DND-41 (cell line): Measurements from ENCODE around the gene LY86.

Experiments
- EZH2 ChIP-seq: IDR thresholded peaks from 3 replicates; pipeline ENCODE4 v1.6.1; 2012; ENCODE audit warnings: borderline replicate concordance, low read depth, mild to moderate bottlenecking, moderate library complexity, low read length, inconsistent platforms; ENCODE audit not compliant: severe bottlenecking
- TF ChIP-seq, protein P1 (sequence below): IDR thresholded peaks from 2 replicates; pipeline ENCODE4 v1.5.1; 2012; ENCODE audit warnings: borderline replicate concordance, low read length, moderate library complexity, mild to moderate bottlenecking; ENCODE audit not compliant: poor library complexity, severe bottlenecking; ENCODE audit errors: extremely low read depth

GRCh38 chr6:6600875-6601274, 12.4 kb downstream of the LY86 start:
- TF ChIP-seq, protein P1, sequence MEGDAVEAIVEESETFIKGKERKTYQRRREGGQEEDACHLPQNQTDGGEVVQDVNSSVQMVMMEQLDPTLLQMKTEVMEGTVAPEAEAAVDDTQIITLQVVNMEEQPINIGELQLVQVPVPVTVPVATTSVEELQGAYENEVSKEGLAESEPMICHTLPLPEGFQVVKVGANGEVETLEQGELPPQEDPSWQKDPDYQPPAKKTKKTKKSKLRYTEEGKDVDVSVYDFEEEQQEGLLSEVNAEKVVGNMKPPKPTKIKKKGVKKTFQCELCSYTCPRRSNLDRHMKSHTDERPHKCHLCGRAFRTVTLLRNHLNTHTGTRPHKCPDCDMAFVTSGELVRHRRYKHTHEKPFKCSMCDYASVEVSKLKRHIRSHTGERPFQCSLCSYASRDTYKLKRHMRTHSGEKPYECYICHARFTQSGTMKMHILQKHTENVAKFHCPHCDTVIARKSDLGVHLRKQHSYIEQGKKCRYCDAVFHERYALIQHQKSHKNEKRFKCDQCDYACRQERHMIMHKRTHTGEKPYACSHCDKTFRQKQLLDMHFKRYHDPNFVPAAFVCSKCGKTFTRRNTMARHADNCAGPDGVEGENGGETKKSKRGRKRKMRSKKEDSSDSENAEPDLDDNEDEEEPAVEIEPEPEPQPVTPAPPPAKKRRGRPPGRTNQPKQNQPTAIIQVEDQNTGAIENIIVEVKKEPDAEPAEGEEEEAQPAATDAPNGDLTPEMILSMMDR, result no peak
- TF ChIP-seq EZH2, result no peak
